AG04449 (cell line): Measurements from ENCODE around the gene ZFHX3.

Experiments
- CTCF ChIA-PET: fragments of 350-600 bp; formaldehyde crosslinking; extraction: SDS; loops from one replicate; lab custom pipeline; 2021; ENCODE audit warnings: antibody characterized with exemption; lab: Yijun Ruan, JAX
- POLR2A ChIA-PET: fragments of 400-600, 350-600 bp; formaldehyde crosslinking; extraction: SDS; loops from one replicate; lab custom pipeline; 2020; ENCODE audit warnings: antibody characterized with exemption, inconsistent platforms; lab: Yijun Ruan, JAX
- DNase-seq: peaks from one replicate; pipeline ENCODE4 v3.0.0-alpha.2; 2010; ENCODE audit warnings: low read depth, low spot score
- H3K4me3 ChIP-seq: 2 replicates; pipeline ENCODE4 v1.5.1; 2011; ENCODE audit warnings: low read depth, mild to moderate bottlenecking, control low read depth, low read length
- CTCF ChIP-seq: IDR thresholded peaks from one replicate; pipeline ENCODE4 v1.5.1; 2011; ENCODE audit warnings: mild to moderate bottlenecking, moderate library complexity, low read length, control low read depth, inconsistent platforms; ENCODE audit not compliant: insufficient read depth; ENCODE audit errors: missing control alignments

Gene ZFHX3

DNA sequence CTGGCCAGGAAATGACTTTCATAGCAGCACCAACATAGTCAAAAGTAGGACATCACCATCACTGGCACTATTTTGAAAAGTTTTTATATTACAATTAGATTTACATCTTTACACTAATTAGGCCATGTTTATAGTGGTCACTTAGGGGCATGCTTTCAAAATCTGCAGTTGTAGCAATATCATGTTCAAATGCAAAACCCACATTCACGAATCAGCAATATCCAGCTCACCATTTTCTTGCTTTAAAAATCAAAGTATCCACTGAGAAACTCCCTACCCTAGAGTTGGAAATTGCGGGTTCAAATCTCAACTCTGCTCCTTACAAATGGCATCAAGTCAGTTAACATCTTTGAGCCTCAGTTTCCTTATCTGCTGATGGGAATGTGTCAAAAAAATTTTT is 237.4 kb downstream of the ZFHX3 start:
- H3K4me3 ChIP-seq = no peak overlapping the region
- TF ChIP-seq CTCF = no peak
- DNase-seq = no peak
- CTCF ChIA-PET = interaction anchor here (0.8 to 2.0 kb wide), 3 partner anchors 22 to 1068 kb away, joined by 3 to 9 read pairs (median 3); no protein-coding TSS in a partner anchor
- POLR2A ChIA-PET = no interaction called here

DNA sequence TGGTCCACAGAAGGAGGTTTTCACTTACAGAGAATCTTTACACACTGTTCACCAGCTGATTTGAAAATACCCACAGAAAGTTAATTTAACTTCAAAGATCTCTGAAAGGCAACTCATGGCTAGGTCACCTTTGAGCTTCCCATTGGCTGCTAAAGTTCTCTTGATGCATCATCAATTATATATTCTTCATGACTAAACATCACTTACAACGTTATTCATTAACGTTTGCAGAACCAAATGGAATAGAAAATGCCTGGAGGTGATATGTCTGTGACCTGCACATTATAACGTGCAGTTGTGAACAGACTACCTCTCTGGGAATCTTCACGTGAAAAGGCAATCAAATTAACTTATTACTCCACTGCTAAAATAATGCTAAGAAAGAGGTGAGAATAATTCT is 238.5 kb downstream of the ZFHX3 start:
- ChIA-PET CTCF (no interaction called here), POLR2A (no interaction called here)
- no peak for TF ChIP-seq CTCF

DNA sequence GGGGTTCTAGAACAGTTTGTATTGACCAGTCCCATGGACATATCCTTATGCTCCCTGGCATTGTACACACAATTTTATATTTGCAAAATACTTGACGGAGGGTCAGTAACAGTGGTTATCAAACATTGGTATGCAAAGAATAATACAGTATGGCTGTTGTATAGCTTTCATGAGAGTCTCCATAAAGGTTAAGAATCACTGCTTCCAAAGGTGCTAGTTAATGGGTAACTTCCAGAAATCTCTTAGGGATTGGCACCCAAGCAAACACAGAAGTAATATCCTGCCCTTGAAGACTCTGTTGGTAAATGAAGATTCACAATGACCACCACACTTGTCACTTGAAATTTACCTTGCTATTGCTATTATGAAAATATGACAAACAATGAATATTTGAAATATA is 239.2 kb downstream of the ZFHX3 start:
- no peak for TF ChIP-seq CTCF
- H3K4me3 ChIP-seq = no peak overlapping the region
- CTCF ChIA-PET = no interaction called here
- POLR2A ChIA-PET = no interaction called here
- DNase-seq = no peak

More for the DNA sequence above, 238.5 kb downstream of the ZFHX3 start:
- no peak for DNase-seq
- no peak overlapping the region for H3K4me3 ChIP-seq

DNA sequence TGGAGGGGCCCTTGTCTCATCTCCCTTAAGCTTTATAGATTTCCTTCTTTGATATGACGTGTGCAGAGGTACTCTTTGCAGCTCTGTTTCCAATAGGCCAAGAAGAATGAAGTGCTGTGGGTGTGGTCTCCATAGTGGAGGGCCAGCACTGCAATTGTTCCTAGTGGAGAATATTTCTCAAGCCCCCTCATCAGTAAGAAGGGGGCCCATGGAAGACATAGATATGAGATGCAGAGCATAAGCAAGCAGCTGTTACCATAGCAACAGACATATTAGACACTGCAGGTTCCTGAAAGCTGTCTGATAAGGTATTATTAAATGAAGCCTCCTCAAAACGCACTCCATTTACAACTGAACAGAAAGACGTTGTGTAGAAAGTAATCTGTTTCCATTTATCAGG is 240.7 kb downstream of the ZFHX3 start:
- CTCF ChIA-PET = interaction anchor here (1.0 to 1.6 kb wide), 4 partner anchors 11 to 408 kb away, joined by 3 to 4 read pairs (median 3); no protein-coding TSS in a partner anchor
- no peak for DNase-seq
- POLR2A ChIA-PET = no interaction called here
- H3K4me3 ChIP-seq = no peak overlapping the region
- TF ChIP-seq CTCF = no peak

DNA sequence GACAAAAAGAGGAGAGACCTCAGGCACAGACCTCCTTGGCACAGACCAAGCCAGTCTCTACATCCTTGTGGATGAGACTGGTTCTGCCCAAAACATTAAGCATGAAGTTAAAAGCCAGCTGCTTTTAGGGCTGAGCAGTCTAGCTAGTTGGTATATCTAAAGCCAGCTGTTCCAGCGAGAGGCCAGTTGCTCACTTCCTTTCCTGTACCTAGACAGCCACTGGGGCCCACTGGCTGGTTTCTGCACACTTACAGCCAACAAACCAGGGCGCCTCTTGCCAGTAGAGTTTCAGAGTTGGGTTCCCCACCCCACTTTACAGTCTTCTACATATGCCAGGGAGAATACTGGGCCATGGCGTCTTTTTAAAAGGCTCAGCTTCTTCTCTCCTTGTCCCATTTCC is 242.4 kb downstream of the ZFHX3 start:
- no peak overlapping the region for H3K4me3 ChIP-seq
- no peak for DNase-seq
- ChIA-PET CTCF (interaction anchor here (1.5 to 3.0 kb wide), 3 partner anchors 15 to 1073 kb away, joined by 3 to 13 read pairs (median 4); no protein-coding TSS in a partner anchor), POLR2A (interaction anchor here (0.8 kb wide), 1 partner anchor 190 kb away, joined by 4 read pairs; no protein-coding TSS in a partner anchor)
- TF ChIP-seq CTCF = no peak

- DNase-seq = no peak
- CTCF ChIA-PET = interaction anchor here (0.8 to 2.1 kb wide), 4 partner anchors 12 to 129 kb away, joined by 3 to 10 read pairs (median 3); no protein-coding TSS in a partner anchor
These were observed 247.3 kb downstream of the ZFHX3 start for GRCh38 chr16:72800524-72801161.

More at GRCh38 chr16:72800524-72801161, 247.3 kb downstream of the ZFHX3 start:
- POLR2A ChIA-PET = no interaction called here
- H3K4me3 ChIP-seq = no peak overlapping the region
- no peak for TF ChIP-seq CTCF
